GM23338 (cell line): ENCODE results near the gene ZNF804B. TPM values are rescaled to one million over a fixed set of nuclear protein-coding genes. Genes with fewer than 3 reads are reported as not detected.

Experiments
- ATAC-seq: fragments of 200-7000 bp; cut with Tn5 transposase; 3 replicates; pipeline ENCODE4 v1.9.1; 2020
- DNase-seq: peaks from one replicate; pipeline ENCODE4 v3.0.0-alpha.2; 2015; ENCODE audit warnings: low spot score
- H2AFZ ChIP-seq: fragments of 200-600 bp; sonication (generic); 2 replicates; pipeline ENCODE4 v1.8.0; 2016; ENCODE audit warnings: antibody characterized with exemption, mild to moderate bottlenecking, moderate library complexity
- H3F3A ChIP-seq: fragments of 200-600 bp; sonication (generic); replicated peaks from 2 replicates; pipeline ENCODE4 v1.8.0; 2017; ENCODE audit warnings: antibody characterized with exemption, mixed run types, low read depth
- H3K27ac ChIP-seq: fragments of 200-600 bp; sonication (generic); 2 replicates; pipeline ENCODE4 v1.6.1; 2016; ENCODE audit warnings: low read depth
- H3K27me3 ChIP-seq: fragments of 200-600 bp; sonication (generic); 2 replicates; pipeline ENCODE4 v1.8.0; 2016; ENCODE audit warnings: mild to moderate bottlenecking, mixed run types, moderate library complexity; ENCODE audit not compliant: insufficient read depth
- H3K36me3 ChIP-seq: fragments of 200-600 bp; sonication (generic); 2 replicates; pipeline ENCODE4 v1.8.0; 2016; ENCODE audit warnings: mild to moderate bottlenecking; ENCODE audit not compliant: insufficient read depth
- H3K4me1 ChIP-seq: fragments of 200-600 bp; sonication (generic); 2 replicates; pipeline ENCODE4 v1.8.0; 2016; ENCODE audit warnings: mild to moderate bottlenecking, moderate library complexity; ENCODE audit not compliant: insufficient read depth
- H3K4me2 ChIP-seq: fragments of 200-600 bp; sonication (generic); 2 replicates; pipeline ENCODE4 v1.7.1; 2017; ENCODE audit warnings: mixed run types
- H3K4me3 ChIP-seq: fragments of 200-600 bp; sonication (generic); 2 replicates; pipeline ENCODE4 v1.6.1; 2016; ENCODE audit warnings: mixed run types
- H3K79me2 ChIP-seq: fragments of 200-600 bp; sonication (generic); replicated peaks from 2 replicates; pipeline ENCODE4 v1.8.0; 2017; ENCODE audit warnings: mild to moderate bottlenecking; ENCODE audit not compliant: insufficient read depth
- H3K9me2 ChIP-seq: fragments of 200-600 bp; sonication (generic); 2 replicates; pipeline ENCODE4 v1.8.0; 2017; ENCODE audit not compliant: insufficient read depth
- H4K20me1 ChIP-seq: fragments of 200-600 bp; sonication (generic); replicated peaks from 2 replicates; pipeline ENCODE4 v1.8.0; 2017; ENCODE audit warnings: mild to moderate bottlenecking; ENCODE audit not compliant: insufficient read depth
- H3K27ac Mint-ChIP-seq: 2 replicates; pipeline ENCODE4 v1.8.0; 2020; ENCODE audit warnings: inconsistent platforms, mild to moderate bottlenecking, moderate library complexity, mixed read lengths
- H3K27me3 Mint-ChIP-seq: 3 replicates; pipeline ENCODE4 v1.8.0; 2022; ENCODE audit warnings: low read depth, mild to moderate bottlenecking, moderate library complexity, mixed read lengths, inconsistent platforms; ENCODE audit not compliant: insufficient read depth, poor library complexity
- H3K36me3 Mint-ChIP-seq: 3 replicates; pipeline ENCODE4 v1.8.0; 2021; ENCODE audit warnings: low read depth, mild to moderate bottlenecking, inconsistent platforms, moderate library complexity, mixed read lengths
- H3K4me1 Mint-ChIP-seq: 3 replicates; pipeline ENCODE4 v1.8.0; 2020; ENCODE audit warnings: mild to moderate bottlenecking, inconsistent platforms, mixed read lengths
- H3K4me3 Mint-ChIP-seq: 3 replicates; pipeline ENCODE4 v1.8.0; 2021; ENCODE audit warnings: moderate library complexity, mild to moderate bottlenecking, inconsistent platforms, mixed read lengths
- H3K9me3 Mint-ChIP-seq: 3 replicates; pipeline ENCODE4 v1.8.0; 2020; ENCODE audit warnings: moderate library complexity, mild to moderate bottlenecking, inconsistent platforms, mixed read lengths
- CREB1 ChIP-seq: fragments of 250-450 bp; sonication (Bioruptor Pico); IDR thresholded peaks from 2 replicates; pipeline ENCODE4 v1.5.0; 2020; ENCODE audit warnings: low read depth, mild to moderate bottlenecking, moderate library complexity
- EZH2 ChIP-seq: fragments of 200-600 bp; sonication (generic); IDR thresholded peaks from one replicate; pipeline ENCODE4 v1.8.0; 2017; ENCODE audit warnings: antibody characterized with exemption, mild to moderate bottlenecking, low read depth; ENCODE audit not compliant: unreplicated experiment
- EZH2phosphoT487 ChIP-seq: fragments of 200-600 bp; sonication (generic); IDR thresholded peaks from one replicate; pipeline ENCODE4 v1.8.1; 2018; ENCODE audit warnings: antibody characterized with exemption; ENCODE audit not compliant: unreplicated experiment
- JUNB ChIP-seq: IDR thresholded peaks from one replicate; pipeline ENCODE4 v1.6.1; 2016; ENCODE audit warnings: antibody characterized with exemption; ENCODE audit not compliant: unreplicated experiment
- NANOG ChIP-seq: IDR thresholded peaks from 2 replicates; pipeline ENCODE4 v1.6.1; 2016; ENCODE audit warnings: antibody characterized with exemption, borderline replicate concordance
- REST ChIP-seq: IDR thresholded peaks from one replicate; pipeline ENCODE4 v1.6.1; 2018; ENCODE audit warnings: antibody characterized with exemption; ENCODE audit not compliant: unreplicated experiment
- STAT1 ChIP-seq: IDR thresholded peaks from one replicate; pipeline ENCODE4 v1.6.1; 2016; ENCODE audit warnings: antibody characterized with exemption; ENCODE audit not compliant: unreplicated experiment
- ZNF114 ChIP-seq: fragments of 250-450 bp; sonication (Bioruptor Pico); IDR thresholded peaks from 2 replicates; pipeline ENCODE4 v1.5.0; 2020; ENCODE audit warnings: mild to moderate bottlenecking, moderate library complexity
- polyA plus RNA-seq: library from polyadenylated mRNA; unstranded; fragments of >200 nt; fragmentation: Nextera tagmentation; extraction: Ambion mirVana; gene quantifications from 2 replicates; pipeline ENCODE4 v1.2.1, GENCODE V29; 2016
- total RNA-seq: library from RNA; depleted of rRNA; stranded (reverse); fragments of >200 nt; shearing (Covaris generic); gene quantifications from 2 replicates; pipeline ENCODE4 v1.2.3, GENCODE V29; 2014
- TF ChIP-seq, protein P1 (sequence below): fragments of 250-450 bp; sonication (Bioruptor Pico); IDR thresholded peaks from 2 replicates; pipeline ENCODE4 v1.5.0; 2020; ENCODE audit warnings: mild to moderate bottlenecking, moderate library complexity

The ZNF804B gene
- total and polyA plus RNA-seq, 2 experiments from 2014 or later, result not detected

- TF ChIP-seq, protein P1, sequence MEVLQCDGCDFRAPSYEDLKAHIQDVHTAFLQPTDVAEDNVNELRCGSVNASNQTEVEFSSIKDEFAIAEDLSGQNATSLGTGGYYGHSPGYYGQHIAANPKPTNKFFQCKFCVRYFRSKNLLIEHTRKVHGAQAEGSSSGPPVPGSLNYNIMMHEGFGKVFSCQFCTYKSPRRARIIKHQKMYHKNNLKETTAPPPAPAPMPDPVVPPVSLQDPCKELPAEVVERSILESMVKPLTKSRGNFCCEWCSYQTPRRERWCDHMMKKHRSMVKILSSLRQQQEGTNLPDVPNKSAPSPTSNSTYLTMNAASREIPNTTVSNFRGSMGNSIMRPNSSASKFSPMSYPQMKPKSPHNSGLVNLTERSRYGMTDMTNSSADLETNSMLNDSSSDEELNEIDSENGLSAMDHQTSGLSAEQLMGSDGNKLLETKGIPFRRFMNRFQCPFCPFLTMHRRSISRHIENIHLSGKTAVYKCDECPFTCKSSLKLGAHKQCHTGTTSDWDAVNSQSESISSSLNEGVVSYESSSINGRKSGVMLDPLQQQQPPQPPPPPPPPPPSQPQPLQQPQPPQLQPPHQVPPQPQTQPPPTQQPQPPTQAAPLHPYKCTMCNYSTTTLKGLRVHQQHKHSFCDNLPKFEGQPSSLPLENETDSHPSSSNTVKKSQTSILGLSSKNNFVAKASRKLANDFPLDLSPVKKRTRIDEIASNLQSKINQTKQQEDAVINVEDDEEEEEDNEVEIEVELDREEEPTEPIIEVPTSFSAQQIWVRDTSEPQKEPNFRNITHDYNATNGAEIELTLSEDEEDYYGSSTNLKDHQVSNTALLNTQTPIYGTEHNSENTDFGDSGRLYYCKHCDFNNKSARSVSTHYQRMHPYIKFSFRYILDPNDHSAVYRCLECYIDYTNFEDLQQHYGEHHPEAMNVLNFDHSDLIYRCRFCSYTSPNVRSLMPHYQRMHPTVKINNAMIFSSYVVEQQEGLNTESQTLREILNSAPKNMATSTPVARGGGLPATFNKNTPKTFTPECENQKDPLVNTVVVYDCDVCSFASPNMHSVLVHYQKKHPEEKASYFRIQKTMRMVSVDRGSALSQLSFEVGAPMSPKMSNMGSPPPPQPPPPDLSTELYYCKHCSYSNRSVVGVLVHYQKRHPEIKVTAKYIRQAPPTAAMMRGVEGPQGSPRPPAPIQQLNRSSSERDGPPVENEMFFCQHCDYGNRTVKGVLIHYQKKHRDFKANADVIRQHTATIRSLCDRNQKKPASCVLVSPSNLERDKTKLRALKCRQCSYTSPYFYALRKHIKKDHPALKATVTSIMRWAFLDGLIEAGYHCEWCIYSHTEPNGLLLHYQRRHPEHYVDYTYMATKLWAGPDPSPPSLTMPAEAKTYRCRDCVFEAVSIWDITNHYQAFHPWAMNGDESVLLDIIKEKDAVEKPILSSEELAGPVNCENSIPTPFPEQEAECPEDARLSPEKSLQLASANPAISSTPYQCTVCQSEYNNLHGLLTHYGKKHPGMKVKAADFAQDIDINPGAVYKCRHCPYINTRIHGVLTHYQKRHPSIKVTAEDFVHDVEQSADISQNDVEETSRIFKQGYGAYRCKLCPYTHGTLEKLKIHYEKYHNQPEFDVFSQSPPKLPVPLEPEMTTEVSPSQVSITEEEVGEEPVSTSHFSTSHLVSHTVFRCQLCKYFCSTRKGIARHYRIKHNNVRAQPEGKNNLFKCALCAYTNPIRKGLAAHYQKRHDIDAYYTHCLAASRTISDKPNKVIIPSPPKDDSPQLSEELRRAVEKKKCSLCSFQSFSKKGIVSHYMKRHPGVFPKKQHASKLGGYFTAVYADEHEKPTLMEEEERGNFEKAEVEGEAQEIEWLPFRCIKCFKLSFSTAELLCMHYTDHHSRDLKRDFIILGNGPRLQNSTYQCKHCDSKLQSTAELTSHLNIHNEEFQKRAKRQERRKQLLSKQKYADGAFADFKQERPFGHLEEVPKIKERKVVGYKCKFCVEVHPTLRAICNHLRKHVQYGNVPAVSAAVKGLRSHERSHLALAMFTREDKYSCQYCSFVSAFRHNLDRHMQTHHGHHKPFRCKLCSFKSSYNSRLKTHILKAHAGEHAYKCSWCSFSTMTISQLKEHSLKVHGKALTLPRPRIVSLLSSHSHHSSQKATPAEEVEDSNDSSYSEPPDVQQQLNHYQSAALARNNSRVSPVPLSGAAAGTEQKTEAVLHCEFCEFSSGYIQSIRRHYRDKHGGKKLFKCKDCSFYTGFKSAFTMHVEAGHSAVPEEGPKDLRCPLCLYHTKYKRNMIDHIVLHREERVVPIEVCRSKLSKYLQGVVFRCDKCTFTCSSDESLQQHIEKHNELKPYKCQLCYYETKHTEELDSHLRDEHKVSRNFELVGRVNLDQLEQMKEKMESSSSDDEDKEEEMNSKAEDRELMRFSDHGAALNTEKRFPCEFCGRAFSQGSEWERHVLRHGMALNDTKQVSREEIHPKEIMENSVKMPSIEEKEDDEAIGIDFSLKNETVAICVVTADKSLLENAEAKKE (CRISPR knock-in tag), result no peak
- TF ChIP-seq ZNF114 (CRISPR knock-in tag) (no peak), EZH2 (no peak), JUNB (no peak), EZH2phosphoT487 (no peak), STAT1 (no peak)
Observed at GRCh38 chr7:88845091-88845490, 85.6 kb downstream of the ZNF804B start (continued).

GRCh38 chr7:88851220-88851619 is 91.7 kb downstream of the ZNF804B start:
- H3K27me3 Mint-ChIP-seq, result peaks cover 2% of the 10 kb centered on the region
- H3K9me3 Mint-ChIP-seq, result peaks cover 17% of the 10 kb centered on the region
- Histone ChIP-seq H3F3A (no peaks in the 10 kb centered on the region), H3K9me2 (0 out of 2 replicates have a peak, but pooled peaks cover 4% of the 10 kb centered on the region), H3K27me3 (no peaks in the 10 kb centered on the region), H4K20me1 (no peaks in the 10 kb centered on the region), H3K4me2 (no peak overlapping the region), H2AFZ (no peak overlapping the region), H3K4me1 (no peaks in the 10 kb centered on the region), H3K79me2 (no peaks in the 10 kb centered on the region), H3K36me3 (peaks cover 6% of the 10 kb centered on the region; the same call in 1 of the 2 replicates), H3K4me3 (no peak overlapping the region), H3K27ac (no peak overlapping the region)
- H3K4me3 Mint-ChIP-seq, result no peak overlapping the region
- ATAC-seq, result no peak
- no peak overlapping the region for H3K27ac Mint-ChIP-seq
- DNase-seq, result no peak
- H3K4me1 Mint-ChIP-seq, result no peaks in the 10 kb centered on the region
- peaks cover 12% of the 10 kb centered on the region; the same call in 1 of the 3 replicates for H3K36me3 Mint-ChIP-seq
- no peak for TF ChIP-seq STAT1
- TF ChIP-seq CREB1 (CRISPR knock-in tag), result no peak
- TF ChIP-seq REST, result no peak
- no peak for TF ChIP-seq NANOG
- TF ChIP-seq EZH2phosphoT487, result no peak
